ENCODE results near the gene DSTYK.
A peak's percentile ranks its signal among the peaks of the same experiment; 100 is the strongest.
"Not testable (repeated sequence)": the region's sequence is repeated elsewhere in the genome, so short reads cannot be mapped to it uniquely, and the experiment has no call there.

Gene DSTYK

DNA sequence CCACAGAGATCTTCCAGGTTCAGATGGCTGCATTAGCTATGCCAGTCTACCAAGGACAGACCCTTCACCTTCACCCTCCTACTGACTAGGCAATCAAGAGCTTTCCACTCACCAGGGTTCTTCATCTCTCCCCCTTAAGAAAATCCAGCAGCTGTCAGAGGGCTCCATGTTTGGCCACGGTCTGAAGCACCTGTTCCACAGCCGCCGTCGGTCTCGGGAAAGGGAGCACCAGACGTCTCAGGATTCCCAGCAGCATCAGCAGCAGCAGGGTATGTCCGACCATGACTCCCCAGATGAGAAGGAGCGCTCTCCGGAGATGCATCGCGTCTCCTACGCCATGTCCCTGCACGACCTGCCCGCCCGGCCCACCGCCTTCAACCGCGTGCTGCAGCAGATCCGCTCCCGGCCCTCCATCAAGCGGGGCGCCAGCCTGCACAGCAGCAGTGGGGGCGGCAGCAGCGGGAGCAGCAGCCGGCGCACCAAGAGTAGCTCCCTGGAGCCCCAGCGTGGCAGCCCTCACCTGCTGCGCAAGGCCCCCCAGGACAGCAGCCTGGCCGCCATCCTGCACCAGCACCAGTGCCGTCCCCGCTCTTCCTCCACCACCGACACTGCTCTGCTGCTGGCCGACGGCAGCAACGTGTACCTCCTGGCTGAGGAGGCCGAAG, 30.0 kb upstream of the DSTYK start:
- no peak for DNase-seq

DNA sequence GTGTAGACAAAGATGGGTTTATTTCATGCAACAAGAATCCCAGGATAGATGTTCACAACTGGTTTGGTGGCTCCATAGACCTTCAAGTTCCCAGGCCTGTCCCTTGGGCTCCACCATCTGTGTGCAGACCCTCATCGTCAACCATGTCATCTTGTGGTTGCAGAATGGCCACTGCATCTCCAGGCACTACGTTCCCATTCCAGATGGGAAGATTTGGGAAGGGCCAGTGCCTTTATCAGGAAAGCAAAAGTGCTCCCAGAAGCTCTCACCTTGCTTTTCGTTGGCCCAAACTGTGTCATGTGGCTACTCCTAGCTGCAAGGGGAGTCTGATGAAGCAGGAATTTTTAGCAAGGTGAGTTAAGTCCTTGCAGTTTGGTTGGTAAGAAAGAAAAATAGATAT, 29.1 kb upstream of the DSTYK start:
- no peak for DNase-seq

DNA sequence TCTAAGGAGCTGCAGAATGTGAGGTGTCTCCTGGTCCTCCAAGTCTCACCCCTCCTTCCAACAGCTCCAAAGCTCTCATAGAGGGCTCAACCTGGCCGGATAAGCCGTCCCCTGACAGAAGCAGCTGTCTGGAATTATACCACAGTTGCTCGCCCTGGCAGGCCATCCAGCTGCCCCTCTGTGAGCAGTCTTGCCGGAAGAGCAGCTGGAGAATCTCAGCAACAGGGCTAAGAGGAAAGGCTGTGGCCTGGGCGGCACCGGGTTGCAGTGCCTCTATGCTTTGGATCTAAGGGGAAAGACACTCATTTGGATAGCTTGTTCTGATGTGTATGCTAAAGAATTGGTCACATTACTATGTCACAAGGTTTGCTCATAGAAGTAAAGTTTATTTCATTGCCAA, 28.6 kb upstream of the DSTYK start:
- DNase-seq: no peak

DNA sequence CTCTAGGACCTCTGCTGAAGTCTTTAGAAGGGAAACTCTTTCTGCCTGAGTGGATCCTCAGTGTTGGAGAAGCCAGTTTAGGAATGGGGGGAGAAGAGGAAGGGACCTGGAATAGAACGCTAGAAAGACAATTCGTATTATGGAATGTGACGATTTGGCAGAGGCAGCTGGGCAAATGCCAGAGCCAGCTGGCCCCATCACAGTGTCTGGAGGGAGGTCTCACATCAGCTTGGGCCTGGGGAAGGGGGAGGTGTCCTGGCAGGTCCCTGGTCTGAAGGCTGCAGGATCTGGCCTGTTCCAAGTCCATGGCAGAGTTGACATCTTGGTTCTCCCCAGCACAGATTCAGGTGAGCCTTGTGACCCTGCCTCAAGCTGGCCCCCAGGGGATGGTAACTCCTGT, 27.6 kb upstream of the DSTYK start:
- no peak for DNase-seq

DNA sequence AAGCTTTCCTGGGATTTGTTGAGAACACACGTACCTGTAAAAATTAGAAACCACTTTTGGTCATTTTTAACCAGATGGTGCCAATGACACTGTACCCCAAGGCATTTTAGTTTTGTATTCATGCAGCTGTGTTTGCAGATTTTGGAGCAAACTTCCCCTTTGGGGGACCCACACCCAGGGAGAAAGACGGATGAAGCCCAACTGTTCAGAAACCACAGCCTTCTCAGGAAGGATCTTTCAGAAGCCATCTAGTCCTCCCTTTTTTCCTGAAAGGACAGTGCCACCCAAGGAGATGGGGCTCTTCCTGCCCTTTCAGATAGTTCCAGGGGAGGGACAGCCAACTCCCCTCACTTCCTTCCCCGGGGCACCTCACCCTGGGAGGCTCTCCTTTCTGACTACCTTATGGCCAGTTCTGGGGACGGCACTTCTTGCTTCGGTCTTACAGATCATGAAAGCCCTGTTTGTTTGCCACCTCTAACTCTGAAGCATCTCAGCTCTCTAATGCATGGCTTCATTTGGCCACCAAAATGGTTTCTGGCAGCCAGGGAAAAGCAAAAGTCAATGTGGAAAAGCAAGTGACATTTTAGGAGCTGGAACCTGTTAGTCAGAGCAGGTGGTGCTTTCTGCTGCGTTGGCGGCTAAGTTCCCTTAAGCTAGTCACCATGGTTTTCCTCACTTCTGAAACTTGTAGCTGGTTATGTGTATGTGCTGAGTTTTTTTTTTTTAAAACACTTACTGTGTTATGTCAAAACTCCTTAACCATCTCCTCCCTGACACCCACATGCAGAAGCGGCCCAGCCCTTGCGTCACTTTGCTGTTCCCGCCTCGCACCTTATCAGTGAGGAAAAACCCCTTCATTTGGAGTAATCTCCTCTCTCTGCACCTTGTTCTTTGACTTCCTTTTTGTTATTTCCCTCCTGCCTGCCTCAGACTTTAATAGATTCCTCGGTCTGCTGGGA, 26.3 kb upstream of the DSTYK start:
- DNase-seq: peak; percentile 58

DNA sequence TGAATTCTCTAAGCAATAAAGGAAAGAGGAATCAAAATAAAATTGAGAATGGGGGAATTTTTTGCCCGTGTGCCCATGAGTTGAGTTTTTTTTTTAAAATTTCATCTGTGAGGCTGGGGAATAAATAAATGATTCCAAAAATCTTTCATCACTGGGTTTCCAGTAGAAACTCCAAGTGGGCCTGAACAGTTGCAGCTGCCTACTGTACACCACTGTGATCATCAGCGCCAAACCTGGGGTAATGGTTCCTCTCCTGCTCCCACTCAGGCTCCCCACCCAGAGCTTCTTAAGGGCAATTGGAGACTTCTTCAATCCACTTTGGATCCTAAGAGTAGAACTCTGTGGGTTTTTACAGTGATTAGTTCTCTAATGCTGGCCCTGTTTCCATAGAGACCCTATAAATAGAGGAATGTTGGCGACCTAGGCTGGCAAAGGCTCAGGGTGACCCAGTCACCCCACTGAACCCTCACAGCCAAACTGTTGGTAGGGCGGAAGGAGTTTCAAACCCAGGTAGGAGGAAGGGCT, 25.5 kb upstream of the DSTYK start:
- no peak for DNase-seq

DNA sequence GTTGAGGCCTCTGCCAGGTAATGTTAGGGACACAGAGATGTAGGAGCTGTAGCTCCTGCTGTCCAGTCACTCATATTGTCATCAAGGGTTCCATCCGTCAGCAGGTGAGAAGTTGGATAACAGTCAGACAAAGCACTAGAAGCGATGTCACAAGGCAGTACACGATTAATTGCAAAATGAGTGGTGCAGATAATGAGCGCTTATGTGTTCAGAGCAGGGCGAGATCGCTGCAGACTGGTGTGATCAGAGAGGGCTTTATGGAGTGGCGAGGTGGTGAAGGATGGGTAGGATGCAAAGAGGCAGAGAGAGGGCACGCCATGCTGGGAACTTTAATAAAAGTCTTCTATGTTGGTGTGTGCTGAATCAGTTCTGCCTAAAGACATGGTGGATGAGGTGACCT, 25.0 kb upstream of the DSTYK start:
- DNase-seq: no peak

DNA sequence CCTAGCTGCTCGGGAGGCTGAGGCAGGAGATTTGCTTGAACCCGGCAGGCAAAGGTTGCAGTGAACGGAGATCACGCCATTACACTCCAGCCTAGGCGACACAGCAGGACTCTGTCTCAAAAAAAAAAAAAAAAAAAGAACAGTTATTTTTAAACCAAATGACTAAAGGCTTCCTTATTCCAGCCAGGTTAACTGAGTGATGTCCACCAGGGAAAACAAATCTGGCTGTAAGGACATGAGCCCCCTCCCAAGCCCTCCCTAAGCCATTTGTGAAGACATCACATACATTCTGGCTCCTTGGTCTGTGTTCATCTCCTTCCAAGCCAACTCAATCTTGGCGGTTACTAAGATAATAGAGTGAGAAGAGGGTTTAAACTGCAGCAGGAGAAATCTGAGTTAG, 24.4 kb upstream of the DSTYK start:
- DNase-seq: no peak

DNA sequence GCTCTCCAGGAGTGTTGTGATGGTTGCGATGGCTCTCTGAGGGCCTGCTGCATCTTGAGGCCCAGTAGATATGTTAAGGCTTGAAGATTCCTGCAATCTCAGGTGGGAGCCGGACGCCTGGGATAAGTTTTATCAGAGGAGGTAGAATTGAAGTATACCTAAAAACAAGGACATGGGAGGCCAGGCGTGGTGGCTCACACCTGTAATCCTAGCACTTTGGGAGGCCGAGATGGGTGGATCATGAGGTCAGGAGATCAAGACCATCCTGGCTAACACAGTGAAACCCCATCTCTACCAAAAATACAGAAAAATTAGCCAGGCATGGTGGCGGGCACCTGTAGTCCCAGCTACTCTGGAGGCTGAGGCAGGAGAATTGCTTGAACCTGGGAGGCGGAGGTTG, 22.5 kb upstream of the DSTYK start:
- DNase-seq: not testable (repeated sequence)

DNA sequence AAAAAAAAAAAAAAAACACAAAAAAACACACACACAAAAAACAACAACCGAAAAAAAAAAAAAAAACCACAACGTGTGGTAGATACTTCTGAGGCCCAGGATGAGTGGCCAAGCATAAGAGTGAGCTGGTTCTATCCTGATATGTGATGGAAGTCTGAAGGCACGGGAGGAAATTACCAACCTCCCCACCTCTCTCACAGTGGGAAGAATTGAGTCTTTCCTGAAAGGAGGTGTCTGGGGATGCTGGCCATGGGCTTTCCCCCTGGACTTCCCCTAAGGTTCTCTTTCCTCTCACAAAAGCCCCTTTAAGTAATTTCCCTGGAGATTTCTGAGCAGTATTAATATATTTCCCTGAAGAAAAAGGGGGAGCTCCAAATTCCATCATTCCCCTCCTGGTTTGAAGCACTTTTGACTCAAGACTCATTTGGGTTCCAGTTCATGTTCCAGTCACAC, 21.5 kb upstream of the DSTYK start:
- no peak for DNase-seq

DNA sequence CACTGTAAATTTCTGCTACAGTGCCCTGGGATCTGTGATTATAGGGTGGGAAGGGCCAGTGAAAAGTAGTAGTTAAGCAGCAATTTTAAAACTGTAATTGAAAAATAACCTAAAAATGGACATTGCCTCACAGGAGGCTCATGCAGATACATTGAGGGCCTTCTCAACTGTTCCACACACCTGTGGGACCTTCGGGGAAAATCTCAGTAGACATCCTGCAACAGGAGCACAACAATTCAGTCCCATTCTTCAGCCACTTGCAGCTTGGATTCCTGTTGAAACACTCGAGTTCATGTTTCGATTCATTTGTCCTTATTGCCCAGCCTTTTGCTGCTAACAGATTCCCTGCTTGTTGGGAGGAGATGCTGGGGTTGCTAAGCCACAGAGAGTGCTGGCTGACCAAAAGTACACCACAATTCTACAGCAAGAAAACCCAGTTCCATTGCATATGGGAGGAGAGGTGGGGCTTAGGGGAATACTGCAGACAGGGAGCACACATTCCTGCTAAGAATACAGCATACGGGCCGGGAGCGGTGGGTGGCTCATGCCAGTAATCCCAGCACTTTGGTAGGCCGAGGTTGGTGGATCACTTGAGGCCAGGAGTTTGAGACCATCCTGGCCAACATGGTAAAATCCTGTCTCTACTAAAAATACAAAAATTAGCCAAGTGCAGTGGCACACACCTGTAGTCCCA, 20.8 kb upstream of the DSTYK start:
- no peak for DNase-seq

DNA sequence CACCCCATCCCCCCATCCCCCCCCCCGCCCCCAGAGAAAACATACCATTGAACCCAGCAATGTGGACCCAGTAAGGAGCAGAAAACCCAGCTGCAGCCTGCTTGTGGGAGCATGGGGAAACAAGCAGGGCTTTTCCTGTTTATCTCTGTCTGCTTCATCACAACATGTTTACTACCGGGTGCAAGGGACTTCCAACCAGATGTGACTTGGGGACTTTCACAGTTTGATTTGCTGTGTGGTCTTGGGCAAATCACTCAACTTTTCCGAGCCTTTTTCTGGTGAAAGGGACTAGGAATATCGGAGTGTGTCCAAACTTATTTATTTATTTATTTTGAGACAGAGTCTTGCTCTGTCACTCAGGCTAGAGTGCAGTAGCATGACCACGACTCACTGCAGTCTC, 19.5 kb upstream of the DSTYK start:
- no peak for DNase-seq

DNA sequence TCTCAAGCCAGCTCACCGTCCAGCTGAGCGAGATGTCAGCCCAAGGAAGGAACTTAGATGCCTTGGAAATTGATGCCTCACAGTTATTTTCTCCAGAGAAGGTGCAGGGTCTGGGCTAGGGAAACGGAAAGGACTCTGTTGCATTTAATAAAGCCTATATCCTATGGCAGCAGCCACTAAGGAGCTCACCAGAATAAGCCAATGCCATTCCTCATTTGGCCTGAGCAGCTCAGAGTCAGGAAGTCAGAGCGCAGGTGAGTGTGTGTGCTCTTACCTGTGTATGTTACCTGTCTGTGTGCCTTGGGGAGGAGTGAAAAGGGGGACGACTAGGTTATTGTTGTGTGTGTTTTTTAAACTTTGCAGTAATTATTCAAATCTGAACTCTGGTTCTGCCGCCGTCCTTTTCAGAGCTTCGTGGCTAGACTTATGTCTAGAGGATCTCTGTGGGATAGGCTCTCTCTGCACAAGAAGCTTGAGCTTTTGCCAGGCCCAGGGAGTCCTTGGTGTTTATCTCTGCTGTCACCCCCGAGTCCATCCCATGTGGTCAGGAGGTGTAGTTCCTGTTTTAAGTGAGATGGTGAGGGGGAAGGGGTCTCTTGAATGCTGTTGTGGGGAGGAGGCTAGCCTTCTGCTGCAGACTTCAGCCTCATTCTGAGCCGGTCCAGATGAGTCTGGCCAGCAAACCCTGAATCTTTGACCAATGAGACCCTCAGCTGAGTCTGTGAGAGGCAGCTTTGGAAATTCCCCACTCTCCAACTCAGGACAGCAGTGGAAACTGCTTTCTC, 18.6 kb upstream of the DSTYK start:
- DNase-seq: no peak

DNA sequence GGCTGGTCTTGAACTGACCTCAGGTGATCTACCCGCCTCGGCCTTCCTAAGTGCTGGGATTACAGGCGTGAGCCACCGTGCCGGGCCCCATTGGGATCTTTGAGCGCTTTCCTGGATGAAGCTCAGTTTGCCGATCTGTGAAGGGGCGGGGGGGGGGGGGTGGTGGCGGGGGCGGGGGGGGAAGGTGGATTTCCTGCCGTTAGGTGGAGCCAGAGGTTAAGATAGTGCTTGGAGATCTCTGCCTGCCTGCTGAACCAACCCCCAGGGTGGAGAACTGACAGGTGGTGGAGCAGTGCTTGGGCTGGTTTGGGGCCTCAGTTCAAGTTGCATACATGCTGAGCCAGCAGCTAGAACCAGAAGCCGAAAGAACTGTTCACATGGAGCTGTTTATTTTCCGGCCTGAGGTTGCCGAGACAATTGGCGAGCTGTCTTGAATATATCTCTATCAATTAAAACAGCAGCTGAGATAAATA, 17.9 kb upstream of the DSTYK start:
- DNase-seq: peak; percentile 56

DNA sequence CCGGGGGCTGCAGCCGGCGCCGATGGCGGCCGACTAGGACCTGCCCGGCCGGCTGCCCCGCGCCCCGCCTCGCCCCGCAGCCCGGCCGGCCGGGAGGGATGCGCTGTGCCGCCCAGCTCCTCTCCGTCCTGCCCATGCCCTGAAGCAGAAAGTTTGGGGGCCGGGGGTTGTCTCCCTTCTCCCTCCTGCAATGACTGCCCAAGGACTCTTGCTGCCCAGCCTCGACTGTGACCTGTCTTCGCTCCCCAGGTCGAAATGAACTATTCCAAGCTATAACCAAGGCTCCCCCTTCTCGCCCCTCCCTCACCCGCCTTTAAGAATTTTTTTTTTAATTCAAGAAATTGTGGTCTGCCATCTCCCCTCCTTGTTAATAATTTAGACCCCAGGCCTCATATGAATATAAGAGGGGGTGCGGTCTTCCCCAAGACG, 16.6 kb upstream of the DSTYK start:
- no peak for DNase-seq

DNA sequence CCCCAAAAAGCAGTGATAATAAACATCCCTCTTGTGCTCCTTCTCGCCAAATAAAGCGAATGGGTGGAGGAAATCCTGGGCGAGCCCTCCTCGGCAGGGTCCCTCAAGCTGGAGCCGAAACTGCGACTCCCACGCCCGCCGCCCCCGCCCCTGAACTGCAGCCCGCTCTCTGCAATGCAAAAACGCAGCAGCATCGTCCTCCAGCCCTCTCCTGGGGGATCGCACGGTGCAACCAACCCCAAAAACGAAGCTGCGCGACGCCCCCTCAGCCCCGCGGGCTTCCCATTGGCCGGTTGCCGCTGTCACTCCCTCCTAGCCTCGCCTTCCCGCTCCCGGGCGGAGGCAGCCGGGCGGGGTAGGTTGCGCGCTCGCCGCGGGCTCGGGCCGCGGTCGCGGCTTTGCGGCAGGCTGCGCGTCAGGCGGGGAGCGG, 16.1 kb upstream of the DSTYK start, which contains the start of gene TMCC2:
TSS of gene TMCC2 (plus strand) at position 363 of the 430 bp plus-strand sequence. CDS start 619 bp downstream, outside the sequence.
- peak; percentile 81 for DNase-seq

DNA sequence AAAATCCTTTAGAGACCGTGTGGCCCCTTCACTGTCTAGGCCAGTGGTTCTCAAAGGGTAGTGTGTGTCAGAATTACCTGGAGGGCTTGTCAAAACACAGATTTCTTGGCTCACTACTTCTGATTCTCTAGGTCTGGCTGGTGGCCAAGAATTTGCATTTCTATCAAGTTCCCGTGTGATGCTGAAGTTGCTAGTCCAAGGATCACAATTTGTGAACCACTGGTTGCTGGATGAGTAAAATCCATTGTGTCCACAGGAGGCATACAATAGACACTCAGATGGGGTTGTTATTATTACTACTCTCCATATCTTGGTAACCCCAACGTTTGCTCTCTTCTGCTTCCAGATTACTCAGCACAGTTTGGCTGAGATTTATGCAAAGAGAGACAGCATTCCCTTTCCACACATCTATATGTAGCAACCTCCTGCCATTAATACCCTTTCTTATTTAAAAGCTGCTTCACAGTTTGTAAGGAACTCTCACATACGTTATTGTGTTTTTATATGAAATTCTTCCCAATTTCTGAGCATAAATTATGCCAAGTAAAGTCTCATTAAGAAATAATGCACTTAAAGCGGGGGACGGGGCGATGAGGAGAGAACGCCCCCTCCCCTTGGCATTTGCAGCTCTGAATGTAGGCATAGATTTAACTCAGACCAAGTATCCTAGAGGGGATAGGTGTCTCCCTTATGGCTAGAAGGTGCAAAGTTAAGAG, 15.5 kb upstream of the DSTYK start:
- DNase-seq: no peak

DNA sequence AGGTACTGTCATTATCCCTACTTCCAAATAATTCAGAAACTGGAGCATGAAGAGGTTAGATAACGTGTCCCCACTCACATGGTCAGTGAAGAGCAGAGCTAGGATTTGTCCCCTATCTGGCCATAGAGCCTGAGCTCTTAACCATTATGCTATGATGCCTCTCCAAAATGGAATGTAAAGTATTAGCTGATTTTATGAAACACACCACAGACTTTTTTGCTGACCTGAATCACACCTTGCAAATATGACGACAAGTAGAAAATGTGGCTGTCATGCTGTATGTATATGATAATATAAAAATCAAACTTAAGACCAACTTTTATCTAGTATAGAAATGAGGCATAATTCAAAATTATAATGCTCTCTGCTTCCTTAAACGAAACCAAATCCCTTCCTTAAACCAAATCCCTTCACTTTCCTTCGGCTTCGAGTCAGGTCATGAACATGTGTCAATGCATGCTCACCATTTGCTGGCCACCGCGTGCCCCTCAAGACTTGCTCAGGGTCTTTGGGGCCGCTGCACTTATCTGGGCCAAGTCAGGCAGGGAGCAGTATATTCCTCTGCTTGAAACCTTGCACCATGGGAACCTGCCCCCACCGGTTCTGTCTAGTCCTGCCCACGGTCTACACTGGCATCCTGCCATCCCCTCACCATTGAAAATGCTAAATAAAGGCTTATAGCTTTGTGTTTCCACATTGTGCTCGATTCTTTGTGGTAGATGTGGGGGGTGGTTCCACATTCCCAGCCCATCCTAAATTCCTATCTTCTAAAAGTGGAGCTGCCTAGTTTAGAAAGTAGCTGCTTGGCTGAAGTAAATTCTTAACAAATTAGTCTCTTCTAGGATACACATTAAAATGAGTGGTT, 14.6 kb upstream of the DSTYK start:
- DNase-seq: no peak

DNA sequence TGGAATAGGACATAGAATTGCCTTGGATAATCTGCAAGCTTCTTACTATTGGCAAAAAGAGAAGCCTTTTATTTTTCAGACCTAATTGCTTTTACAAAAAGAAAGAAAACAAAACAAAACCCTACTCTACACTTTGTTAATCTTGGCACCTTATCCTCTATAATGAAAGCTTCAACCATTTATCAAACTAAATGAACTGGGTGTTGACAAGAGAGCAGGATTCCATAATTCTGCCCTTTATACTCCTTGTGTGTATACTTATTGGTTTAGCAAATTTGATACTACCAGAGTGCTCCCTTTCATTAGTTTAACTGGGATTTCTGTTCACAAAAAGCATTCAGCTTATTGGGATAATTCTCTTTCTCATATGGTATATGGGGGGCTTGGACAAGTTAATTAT, 13.2 kb upstream of the DSTYK start:
- no peak for DNase-seq

DNA sequence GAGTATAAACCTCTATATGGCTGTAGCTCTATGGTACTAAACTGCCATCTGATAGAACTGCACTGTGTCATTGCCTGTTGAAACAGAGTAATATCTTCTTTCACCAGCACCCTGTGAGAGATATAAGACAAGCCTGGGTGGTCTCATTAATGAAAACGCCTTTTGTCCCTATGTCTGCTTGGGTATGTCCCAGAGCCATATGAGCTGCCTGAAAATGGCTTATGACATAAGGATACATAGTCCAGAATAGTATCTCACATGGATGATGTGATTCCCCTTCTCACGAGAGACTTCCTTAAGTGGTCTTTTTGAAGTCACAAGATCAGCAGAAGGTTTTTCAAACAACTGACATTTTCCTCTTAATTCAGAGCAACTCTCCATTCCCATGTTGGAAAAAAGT, 8.9 kb upstream of the DSTYK start:
- no peak for DNase-seq
